HL-60/S4 treated with retinoic acid at 250 ng/mL for 4 days and 3 days (cell line): ENCODE measurements around the gene TRA2B.

Source experiments
- in situ Hi-C: fragments of 300-500 bp; cut with MboI; formaldehyde crosslinking; loops from 2 replicates; pipeline ENCODE4 v1.7.0; 2022; ENCODE audit warnings: low sequenced_read_pairs

Gene TRA2B

GRCh38 chr3:185881926-185882325 lies 55.9 kb downstream of the TRA2B start:
- in situ Hi-C loops, result no loop called here

GRCh38 chr3:185880600-185880999 lies 57.2 kb downstream of the TRA2B start:
- in situ Hi-C loops, result no loop called here

GRCh38 chr3:185878920-185879319 lies 58.9 kb downstream of the TRA2B start:
- in situ Hi-C loops, result no loop called here

GRCh38 chr3:185874119-185874518 lies 63.7 kb downstream of the TRA2B start:
- in situ Hi-C loops, result no loop called here

- in situ Hi-C loops, result no loop called here
Observed at GRCh38 chr3:185867650-185868049, 70.2 kb downstream of the TRA2B start.

- in situ Hi-C loops, result no loop called here
Observed at GRCh38 chr3:185866995-185867394, 70.8 kb downstream of the TRA2B start.

- in situ Hi-C loops, result no loop called here
Observed at GRCh38 chr3:185866555-185866954, 71.3 kb downstream of the TRA2B start.
